ENCODE measurements around the gene SLC44A1. TPM values are rescaled to one million over a fixed set of nuclear protein-coding genes. Genes with fewer than 3 reads are reported as not detected.

The SLC44A1 gene
- total and polyA plus RNA-seq, 2 of the 13 experiments (the other 11 are each of a cell fraction or from before 2014, with no cell fraction given) = 21.4 to 40.8 TPM

- Histone ChIP-seq H3K4me3 (replicated peaks in 1 of 3; ENCODE audit: insufficient read depth in 1 of 3, low read depth in 2 of 3, low read length in 3 of 3) (no peak overlapping the region), H4K20me1 (ENCODE audit: insufficient read depth, low read length) (no peaks in the 10 kb centered on the region), H2AFZ (ENCODE audit: low read length) (no peak overlapping the region), H3K36me3 (replicated peaks in 1 of 2; ENCODE audit: control insufficient read depth in 1 of 2, insufficient read depth in 2 of 2, low read length in 2 of 2) (no peaks in the 10 kb centered on the region), H3K27ac (ENCODE audit: extremely low read length, insufficient read depth, low read length) (no peak overlapping the region), H3K4me2 (ENCODE audit: low read depth, low read length) (no peak overlapping the region), H3K4me1 (ENCODE audit: insufficient read depth, low read length) (0 out of 2 replicates have a peak, but pooled peaks cover 10% of the 10 kb centered on the region), H3K9ac (ENCODE audit: insufficient read depth, low read depth, low read length) (no peak overlapping the region), H3K27me3 (ENCODE audit: control insufficient read depth in 1 of 2, insufficient read depth in 2 of 2, low read length in 2 of 2) (no peaks in the 10 kb centered on the region), H3K79me2 (ENCODE audit: insufficient read depth, low read length) (no peaks in the 10 kb centered on the region), H3K9me3 (ENCODE audit: low read length) (peaks cover 12% of the 10 kb centered on the region)
- no TSS peak for BruUV-seq (replicated peaks)
- FAIRE-seq = no peak
- DNase-seq (ENCODE audit: low spot score) = no peak
- no peak for TF ChIP-seq CEBPB (IDR thresholded peaks at IDR 0.05; ENCODE audit: borderline replicate concordance, low read depth, low read length)
- TF ChIP-seq CEBPZ (IDR thresholded peaks at IDR 0.05; ENCODE audit: low read length) = no peak
- no peak for TF ChIP-seq TCF7L2 (IDR thresholded peaks at IDR 0.05; ENCODE audit: low read depth, low read length)
- no peak for TF ChIP-seq ZNF580 (CRISPR knock-in tag; IDR thresholded peaks at IDR 0.05; ENCODE audit: borderline replicate concordance, low read depth)
- no peak for TF ChIP-seq PATZ1 (CRISPR knock-in tag; IDR thresholded peaks at IDR 0.05)
- no peak for TF ChIP-seq MEIS2 (CRISPR knock-in tag; IDR thresholded peaks at IDR 0.05)
- no peak for TF ChIP-seq ZNF547 (CRISPR knock-in tag; IDR thresholded peaks at IDR 0.05)
- no peak for TF ChIP-seq CREB3 (CRISPR knock-in tag; IDR thresholded peaks at IDR 0.05)
- TF ChIP-seq FOXP4 (CRISPR knock-in tag; IDR thresholded peaks at IDR 0.05) = no peak
- no peak for TF ChIP-seq KLF13 (CRISPR knock-in tag; IDR thresholded peaks at IDR 0.05)
- no peak for TF ChIP-seq THAP8 (CRISPR knock-in tag; IDR thresholded peaks at IDR 0.05; ENCODE audit: borderline replicate concordance)
- TF ChIP-seq AGO2 (optimal IDR thresholded peaks at IDR 0.05; ENCODE audit: low read depth, low read length) = no peak
- no peak for TF ChIP-seq HMG20A (CRISPR knock-in tag; IDR thresholded peaks at IDR 0.05; ENCODE audit: borderline replicate concordance)
- ChIA-PET POLR2A (no interaction called here), CTCF (ENCODE audit: low intra/inter-chr PET ratio, low total read pairs) (no interaction called here)
- ATAC-seq = no peak
- intact Hi-C loops (cut with micrococcal nuclease; ENCODE audit: unreplicated experiment) (no loop called here), in situ Hi-C loops (cut with HindIII; ENCODE audit: extremely low pct_ligation_motif_present, low pct_unique_long_range_greater_than_20kb) (no loop called here)
These were observed 18.4 kb upstream of the SLC44A1 start for GRCh38 chr9:105226055-105226454.
